ENCODE measurements around the gene FICD. TPM values are rescaled to one million over a fixed set of nuclear protein-coding genes. Genes with fewer than 3 reads are reported as not detected.

Gene FICD
- polyA plus RNA-seq, 1 donor from 2014 or later = 1.5 TPM

DNA sequence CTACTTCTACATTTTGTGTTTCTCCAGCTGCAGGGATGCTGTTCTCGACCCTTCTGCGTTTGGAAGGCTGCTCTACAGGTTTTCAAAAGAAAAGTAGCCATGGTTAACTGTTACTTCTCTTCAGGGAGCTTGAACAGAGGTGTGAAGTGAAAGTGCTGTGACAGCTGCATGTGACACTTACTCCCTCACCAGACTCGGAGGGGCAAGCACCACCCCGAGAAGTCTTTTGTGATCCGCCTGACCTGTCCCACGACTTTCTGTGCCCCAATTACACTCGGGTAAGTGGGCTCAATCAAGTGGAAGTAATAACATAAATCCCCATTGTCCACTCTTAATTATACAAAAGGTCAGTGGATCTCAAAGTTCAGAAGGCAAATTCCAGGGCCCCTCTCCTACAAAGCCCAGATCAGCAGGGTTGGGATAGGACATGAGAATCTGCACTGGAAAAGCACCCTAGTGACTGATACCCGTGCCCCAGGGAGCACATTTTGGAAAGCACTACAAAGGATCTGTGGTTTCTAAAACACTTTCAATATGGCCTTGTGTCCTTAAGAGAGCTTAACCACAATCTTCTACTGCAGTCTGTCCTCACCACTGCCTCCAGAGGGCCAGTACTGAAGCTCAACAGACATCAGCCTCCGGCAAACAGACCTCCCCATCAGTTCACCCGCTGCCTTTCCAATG is 11.5 kb downstream of the FICD start:
- H3K27ac ChIP-seq (ENCODE audit: low read length) = no peak overlapping the region
- H3K79me2 ChIP-seq (replicated peaks; ENCODE audit: insufficient read depth, low read length) = no peaks in the 10 kb centered on the region
- H3K36me3 ChIP-seq (ENCODE audit: insufficient read depth, low read length) = peaks cover 8% of the 10 kb centered on the region
- no peak overlapping the region for H3K4me3 ChIP-seq (ENCODE audit: low read length)
- TF ChIP-seq, protein P1, sequence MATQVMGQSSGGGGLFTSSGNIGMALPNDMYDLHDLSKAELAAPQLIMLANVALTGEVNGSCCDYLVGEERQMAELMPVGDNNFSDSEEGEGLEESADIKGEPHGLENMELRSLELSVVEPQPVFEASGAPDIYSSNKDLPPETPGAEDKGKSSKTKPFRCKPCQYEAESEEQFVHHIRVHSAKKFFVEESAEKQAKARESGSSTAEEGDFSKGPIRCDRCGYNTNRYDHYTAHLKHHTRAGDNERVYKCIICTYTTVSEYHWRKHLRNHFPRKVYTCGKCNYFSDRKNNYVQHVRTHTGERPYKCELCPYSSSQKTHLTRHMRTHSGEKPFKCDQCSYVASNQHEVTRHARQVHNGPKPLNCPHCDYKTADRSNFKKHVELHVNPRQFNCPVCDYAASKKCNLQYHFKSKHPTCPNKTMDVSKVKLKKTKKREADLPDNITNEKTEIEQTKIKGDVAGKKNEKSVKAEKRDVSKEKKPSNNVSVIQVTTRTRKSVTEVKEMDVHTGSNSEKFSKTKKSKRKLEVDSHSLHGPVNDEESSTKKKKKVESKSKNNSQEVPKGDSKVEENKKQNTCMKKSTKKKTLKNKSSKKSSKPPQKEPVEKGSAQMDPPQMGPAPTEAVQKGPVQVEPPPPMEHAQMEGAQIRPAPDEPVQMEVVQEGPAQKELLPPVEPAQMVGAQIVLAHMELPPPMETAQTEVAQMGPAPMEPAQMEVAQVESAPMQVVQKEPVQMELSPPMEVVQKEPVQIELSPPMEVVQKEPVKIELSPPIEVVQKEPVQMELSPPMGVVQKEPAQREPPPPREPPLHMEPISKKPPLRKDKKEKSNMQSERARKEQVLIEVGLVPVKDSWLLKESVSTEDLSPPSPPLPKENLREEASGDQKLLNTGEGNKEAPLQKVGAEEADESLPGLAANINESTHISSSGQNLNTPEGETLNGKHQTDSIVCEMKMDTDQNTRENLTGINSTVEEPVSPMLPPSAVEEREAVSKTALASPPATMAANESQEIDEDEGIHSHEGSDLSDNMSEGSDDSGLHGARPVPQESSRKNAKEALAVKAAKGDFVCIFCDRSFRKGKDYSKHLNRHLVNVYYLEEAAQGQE (IDR thresholded peaks at IDR 0.05; ENCODE audit: borderline replicate concordance) = no peak
- TF ChIP-seq RAD21 (conservative IDR thresholded peaks at IDR 0.05) (no peak), MXI1 (conservative IDR thresholded peaks at IDR 0.05; ENCODE audit: poor library complexity, severe bottlenecking) (no peak), SMC3 (conservative IDR thresholded peaks at IDR 0.05; ENCODE audit: poor library complexity) (no peak), EP300 (conservative IDR thresholded peaks at IDR 0.05; ENCODE audit: poor library complexity, severe bottlenecking) (no peak), EZH2 (IDR thresholded peaks at IDR 0.05; ENCODE audit: borderline replicate concordance, insufficient read depth, low read length, poor library complexity, severe bottlenecking) (no peak), POLR2AphosphoS5 (IDR thresholded peaks at IDR 0.05) (no peak), TAF1 (IDR thresholded peaks at IDR 0.05; ENCODE audit: low read depth) (no peak)
- TF ChIP-seq, protein P2, sequence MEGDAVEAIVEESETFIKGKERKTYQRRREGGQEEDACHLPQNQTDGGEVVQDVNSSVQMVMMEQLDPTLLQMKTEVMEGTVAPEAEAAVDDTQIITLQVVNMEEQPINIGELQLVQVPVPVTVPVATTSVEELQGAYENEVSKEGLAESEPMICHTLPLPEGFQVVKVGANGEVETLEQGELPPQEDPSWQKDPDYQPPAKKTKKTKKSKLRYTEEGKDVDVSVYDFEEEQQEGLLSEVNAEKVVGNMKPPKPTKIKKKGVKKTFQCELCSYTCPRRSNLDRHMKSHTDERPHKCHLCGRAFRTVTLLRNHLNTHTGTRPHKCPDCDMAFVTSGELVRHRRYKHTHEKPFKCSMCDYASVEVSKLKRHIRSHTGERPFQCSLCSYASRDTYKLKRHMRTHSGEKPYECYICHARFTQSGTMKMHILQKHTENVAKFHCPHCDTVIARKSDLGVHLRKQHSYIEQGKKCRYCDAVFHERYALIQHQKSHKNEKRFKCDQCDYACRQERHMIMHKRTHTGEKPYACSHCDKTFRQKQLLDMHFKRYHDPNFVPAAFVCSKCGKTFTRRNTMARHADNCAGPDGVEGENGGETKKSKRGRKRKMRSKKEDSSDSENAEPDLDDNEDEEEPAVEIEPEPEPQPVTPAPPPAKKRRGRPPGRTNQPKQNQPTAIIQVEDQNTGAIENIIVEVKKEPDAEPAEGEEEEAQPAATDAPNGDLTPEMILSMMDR (IDR thresholded peaks at IDR 0.05; ENCODE audit: poor library complexity, severe bottlenecking) = no peak
- no peaks in the 10 kb centered on the region for H3K9me3 ChIP-seq (ENCODE audit: low read length)
- H3K27me3 ChIP-seq (ENCODE audit: insufficient read depth, low read depth, low read length) = no peaks in the 10 kb centered on the region
- H3K9me2 ChIP-seq (ENCODE audit: insufficient read depth, low read length) = no peaks in the 10 kb centered on the region
- H3K9ac ChIP-seq (ENCODE audit: low read length) = no peak overlapping the region
- no peak overlapping the region for H3K4me2 ChIP-seq (ENCODE audit: low read length)
- no peaks in the 10 kb centered on the region for H3F3A ChIP-seq (ENCODE audit: insufficient read depth, low read length, poor library complexity, severe bottlenecking)
- H2AFZ ChIP-seq (ENCODE audit: low read depth, low read length) = no peak overlapping the region
- H4K20me1 ChIP-seq (ENCODE audit: insufficient read depth) = no peaks in the 10 kb centered on the region

DNA sequence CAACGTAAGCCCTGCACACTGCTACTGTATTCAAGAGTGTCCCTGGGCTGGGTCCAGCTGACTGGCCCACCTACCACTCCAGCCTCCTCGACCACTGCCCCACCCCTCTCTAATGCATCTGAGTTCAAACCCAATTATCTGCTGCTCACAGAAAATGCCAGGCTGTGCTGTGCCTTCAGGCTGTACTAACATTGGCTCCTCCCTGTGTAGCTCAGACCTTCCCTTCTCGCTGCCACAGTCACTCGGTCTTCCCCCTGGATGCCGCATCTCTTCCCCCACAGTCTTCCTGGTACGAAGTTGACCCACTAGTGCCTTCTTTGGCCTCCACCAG is 12.1 kb downstream of the FICD start:
- Histone ChIP-seq H3K27ac (ENCODE audit: low read length) (no peak overlapping the region), H3K4me2 (ENCODE audit: low read length) (no peak overlapping the region)

More for the DNA sequence above, 12.1 kb downstream of the FICD start:
- H2AFZ ChIP-seq (ENCODE audit: low read depth, low read length) = no peak overlapping the region
- H3K9me3 ChIP-seq (ENCODE audit: low read length) = no peaks in the 10 kb centered on the region
- no peaks in the 10 kb centered on the region for H3K79me2 ChIP-seq (replicated peaks; ENCODE audit: insufficient read depth, low read length)
- no peak for TF ChIP-seq EP300 (conservative IDR thresholded peaks at IDR 0.05; ENCODE audit: poor library complexity, severe bottlenecking)
- no peak for TF ChIP-seq TAF1 (IDR thresholded peaks at IDR 0.05; ENCODE audit: low read depth)
- TF ChIP-seq, protein P2 (IDR thresholded peaks at IDR 0.05; ENCODE audit: poor library complexity, severe bottlenecking) = no peak
- TF ChIP-seq MXI1 (conservative IDR thresholded peaks at IDR 0.05; ENCODE audit: poor library complexity, severe bottlenecking) = no peak
- TF ChIP-seq EZH2 (IDR thresholded peaks at IDR 0.05; ENCODE audit: borderline replicate concordance, insufficient read depth, low read length, poor library complexity, severe bottlenecking) = no peak
- no peak for TF ChIP-seq POLR2AphosphoS5 (IDR thresholded peaks at IDR 0.05)
- TF ChIP-seq RAD21 (conservative IDR thresholded peaks at IDR 0.05) = no peak
- no peak for TF ChIP-seq SMC3 (conservative IDR thresholded peaks at IDR 0.05; ENCODE audit: poor library complexity)
- TF ChIP-seq, protein P1 (IDR thresholded peaks at IDR 0.05; ENCODE audit: borderline replicate concordance) = no peak
- no peaks in the 10 kb centered on the region for H3K27me3 ChIP-seq (ENCODE audit: insufficient read depth, low read depth, low read length)
- no peak overlapping the region for H3K9ac ChIP-seq (ENCODE audit: low read length)
- H3K9me2 ChIP-seq (ENCODE audit: insufficient read depth, low read length) = no peaks in the 10 kb centered on the region
- H3F3A ChIP-seq (ENCODE audit: insufficient read depth, low read length, poor library complexity, severe bottlenecking) = no peaks in the 10 kb centered on the region
- peaks cover 8% of the 10 kb centered on the region for H3K36me3 ChIP-seq (ENCODE audit: insufficient read depth, low read length)
- H3K4me3 ChIP-seq (ENCODE audit: low read length) = no peak overlapping the region
- no peaks in the 10 kb centered on the region for H4K20me1 ChIP-seq (ENCODE audit: insufficient read depth)

All from neural cell (in vitro differentiated cells).